SIG-M5 (cell line): Measurements from ENCODE around the gene NCAPG2.

ENCODE experiments used
- DNase-seq: peaks from one replicate; lab custom pipeline; 2025; lab: John Stamatoyannopoulos, UW

Gene NCAPG2

DNA sequence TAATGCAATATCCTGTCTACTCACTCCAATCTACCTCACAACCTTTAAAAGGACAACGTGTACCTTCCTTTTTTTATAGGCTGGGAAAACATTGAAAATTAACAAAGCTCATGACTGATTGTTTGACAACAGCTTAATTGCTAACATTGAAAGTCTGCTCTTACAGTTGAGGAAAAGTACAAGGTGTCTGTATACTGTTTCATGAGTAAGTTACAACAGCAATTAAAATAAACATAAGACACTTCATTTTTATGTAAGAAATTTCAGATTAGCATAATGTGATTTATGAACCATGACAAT, 28.6 kb upstream of the NCAPG2 start:
- DNase-seq = no peak

GRCh38 chr7:158732494-158733219, 28.1 kb upstream of the NCAPG2 start:
- no peak for DNase-seq

GRCh38 chr7:158731761-158732160, 27.2 kb upstream of the NCAPG2 start:
- no peak for DNase-seq

DNA sequence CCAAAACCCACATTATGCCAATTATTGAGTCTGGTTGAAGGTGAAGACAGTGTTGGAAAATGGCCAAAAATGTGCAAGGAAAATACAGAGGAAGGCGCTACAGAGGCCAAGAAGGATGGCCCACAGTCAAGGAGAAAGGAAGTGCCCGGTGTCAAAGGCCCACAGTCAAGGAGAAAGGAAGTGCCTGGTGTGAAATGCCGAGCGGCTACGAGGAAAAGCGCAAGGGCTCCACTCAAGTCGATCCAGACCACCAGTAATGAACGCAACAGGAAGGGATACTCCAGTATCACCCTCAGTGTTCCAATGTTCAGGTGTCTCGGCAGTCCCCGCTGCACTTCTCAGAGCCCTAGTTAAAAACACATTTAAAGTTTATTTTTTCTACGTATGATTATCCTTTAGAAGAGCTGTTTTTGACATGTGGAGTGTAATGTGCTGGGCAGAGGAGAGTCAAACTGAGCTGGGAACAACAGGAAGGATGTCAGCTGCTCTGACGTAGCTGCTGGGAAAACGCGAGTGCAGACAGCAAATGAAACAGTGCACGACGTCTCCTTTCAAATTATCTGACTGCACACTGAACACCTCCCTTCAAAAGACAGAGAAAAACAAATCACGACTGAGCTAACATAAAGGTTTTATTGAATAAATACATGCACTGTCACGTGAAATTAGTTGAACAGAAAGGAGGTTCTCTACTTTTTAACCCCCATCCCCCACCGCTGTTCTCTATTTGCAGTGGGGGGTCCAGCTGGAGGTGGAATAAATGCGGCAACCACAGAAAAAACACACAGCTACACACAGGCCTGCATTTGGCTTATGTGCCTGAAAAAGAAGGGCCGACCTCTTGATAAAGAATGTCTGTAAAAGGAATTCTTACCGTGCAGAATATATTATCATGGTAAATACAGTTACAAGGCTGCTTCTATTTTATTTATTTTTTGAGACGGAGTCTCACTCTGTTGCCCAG, 26.1 kb upstream of the NCAPG2 start:
- no peak for DNase-seq

DNA sequence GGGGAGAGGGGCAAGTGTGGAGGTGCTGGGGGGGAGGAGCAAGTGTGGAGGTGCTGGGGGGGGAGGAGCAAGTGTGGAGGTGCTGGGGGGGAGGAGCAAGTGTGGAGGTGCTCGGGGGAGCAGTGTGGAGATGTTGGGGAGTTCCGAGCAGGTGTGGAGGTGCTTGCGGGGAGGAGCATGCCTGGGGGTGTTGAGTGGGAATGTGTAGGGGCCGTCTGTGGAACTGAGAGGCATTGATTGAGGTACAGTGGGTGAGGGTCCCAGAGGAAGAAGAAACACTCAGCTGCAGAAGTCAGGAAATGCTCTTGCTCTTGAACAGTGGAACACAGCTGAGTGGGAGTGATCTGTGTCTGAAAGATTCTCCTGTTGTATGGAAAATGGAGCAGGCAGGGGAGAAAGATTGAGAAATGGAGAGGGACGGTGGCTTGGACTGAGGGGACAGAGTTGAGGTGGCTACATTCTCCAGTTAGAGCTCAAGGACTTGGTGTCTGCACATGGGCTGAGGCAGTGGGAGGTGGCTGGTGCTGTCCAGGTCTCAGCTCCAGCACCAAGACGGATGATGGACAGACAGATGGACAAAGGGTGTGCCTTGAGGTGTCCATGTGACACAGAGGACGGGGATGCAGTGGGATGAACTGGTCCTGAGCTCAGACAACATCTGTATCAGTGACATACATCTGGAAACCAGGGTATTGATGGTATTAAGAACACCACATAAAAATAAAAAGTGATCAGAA, 25.2 kb upstream of the NCAPG2 start:
- no peak for DNase-seq

DNA sequence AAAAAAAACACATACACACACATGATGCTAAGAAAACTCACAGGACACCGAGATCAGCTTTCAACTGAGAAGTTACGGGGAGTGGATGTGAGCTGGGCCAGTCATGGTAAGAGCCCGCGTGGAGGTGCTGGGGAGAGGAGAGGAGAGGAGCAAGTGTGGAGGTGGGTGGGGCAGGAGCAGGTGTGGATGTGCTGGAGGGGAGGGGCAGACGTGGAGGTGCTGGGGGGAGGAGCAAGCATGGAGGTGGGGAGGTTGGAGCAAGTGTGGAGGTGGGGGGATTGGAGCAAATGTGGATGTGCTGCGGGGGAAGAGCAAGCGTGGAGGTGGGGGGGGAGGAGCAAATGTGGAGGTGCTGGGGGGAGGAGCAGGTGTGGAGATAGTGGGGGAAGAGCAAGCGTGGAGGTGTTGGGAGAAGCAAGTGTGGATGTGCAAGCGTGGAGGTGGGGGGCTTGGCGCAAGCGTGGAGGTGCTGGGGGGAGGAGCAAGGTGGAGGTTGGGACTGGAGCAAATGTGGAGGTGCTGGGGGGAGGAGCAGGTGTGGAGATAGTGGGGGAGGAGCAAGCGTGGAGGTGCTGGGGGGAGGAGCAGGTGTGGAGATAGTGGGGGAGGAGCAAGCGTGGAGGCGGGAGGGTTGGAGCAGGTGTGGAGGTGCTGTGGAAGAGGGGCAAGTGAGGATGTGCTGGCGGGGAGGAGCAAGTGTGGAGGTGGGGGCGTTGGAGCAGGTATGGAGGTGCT, 24.5 kb upstream of the NCAPG2 start:
- DNase-seq = no peak

DNA sequence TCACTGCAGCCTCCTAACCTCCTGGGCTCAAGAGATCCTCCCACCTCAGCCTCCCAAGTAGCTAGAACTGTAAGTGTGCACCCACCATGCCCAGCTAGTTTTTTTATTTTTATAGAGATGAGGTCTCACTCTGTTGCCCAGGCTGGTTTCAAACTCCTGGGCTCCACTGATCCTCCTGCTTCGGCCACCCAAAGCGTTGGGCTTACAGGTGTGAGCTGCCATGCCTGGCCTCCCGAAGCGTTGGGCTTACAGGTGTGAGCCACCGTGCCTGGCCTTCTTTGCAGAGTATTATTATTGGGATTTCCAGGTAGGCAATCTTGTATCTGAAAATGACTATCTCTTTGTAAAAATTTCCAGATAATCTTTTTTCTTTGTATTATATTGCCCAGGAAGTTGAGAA, 23.1 kb upstream of the NCAPG2 start:
- DNase-seq = no peak

GRCh38 chr7:158726277-158726807, 21.7 kb upstream of the NCAPG2 start:
- no peak for DNase-seq

DNA sequence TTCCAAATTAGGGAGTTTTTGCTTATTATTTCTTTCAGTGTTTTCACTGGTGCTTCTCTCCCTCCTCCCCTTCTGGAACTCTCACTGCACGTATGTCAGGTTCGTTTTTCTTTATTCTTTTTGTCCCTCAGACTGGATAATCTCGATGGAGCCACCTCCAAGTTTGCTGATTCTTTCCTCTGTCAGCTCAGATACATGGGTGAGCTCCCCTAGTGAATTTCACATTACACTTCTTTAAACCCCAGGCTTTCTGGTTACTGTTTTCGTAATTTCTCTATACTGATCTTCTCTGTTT, 20.8 kb upstream of the NCAPG2 start:
- no peak for DNase-seq

GRCh38 chr7:158724658-158725505, 20.3 kb upstream of the NCAPG2 start:
- no peak for DNase-seq

- no peak for DNase-seq
Measured at GRCh38 chr7:158723714-158724385, 19.2 kb upstream of the NCAPG2 start.

- no peak for DNase-seq
Measured at GRCh38 chr7:158723266-158723665, 18.7 kb upstream of the NCAPG2 start.

GRCh38 chr7:158722574-158723237, 18.1 kb upstream of the NCAPG2 start:
- no peak for DNase-seq

GRCh38 chr7:158720112-158720511, 15.5 kb upstream of the NCAPG2 start:
- DNase-seq = no peak

DNA sequence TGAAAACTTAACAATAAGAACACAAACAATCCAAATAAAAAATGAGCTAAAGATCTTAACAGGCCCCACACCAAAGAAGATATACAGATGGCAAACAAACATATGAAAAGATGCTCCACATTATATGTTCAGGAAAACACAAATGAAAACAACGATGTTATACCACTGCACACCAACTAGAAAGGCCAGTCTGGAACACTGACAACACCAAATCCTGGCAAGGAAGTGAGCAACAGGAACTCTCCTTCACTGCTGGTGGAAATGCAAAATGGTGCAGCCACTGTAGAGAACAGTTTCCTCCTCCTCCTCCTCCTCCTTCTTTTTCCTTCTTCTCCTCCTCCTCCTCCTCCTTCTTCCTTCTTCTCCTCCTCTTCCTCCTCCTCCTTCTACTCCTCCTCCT, 12.2 kb upstream of the NCAPG2 start:
- DNase-seq = no peak

DNA sequence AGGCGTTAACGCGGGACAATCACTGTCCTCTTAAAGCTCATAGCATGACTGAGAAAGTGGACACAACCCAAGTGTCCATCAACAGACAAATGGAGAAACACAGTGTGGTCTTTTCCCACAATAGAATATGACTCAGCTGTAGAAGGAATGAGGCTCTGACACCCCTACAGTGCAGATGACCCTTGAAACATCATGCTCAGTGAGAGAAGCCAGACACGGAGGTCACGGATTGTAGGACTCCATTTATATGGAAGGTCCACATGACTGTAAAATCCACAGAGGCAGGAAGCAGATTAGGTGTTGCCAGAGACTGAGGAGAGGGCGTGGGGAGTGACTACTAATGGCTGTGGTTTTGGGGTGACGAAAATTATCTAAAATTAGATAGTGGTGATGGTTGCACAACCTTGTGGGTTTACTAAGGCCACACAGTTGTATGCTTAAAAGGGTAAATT, 6.1 kb upstream of the NCAPG2 start:
- peak; percentile 91 for DNase-seq

DNA sequence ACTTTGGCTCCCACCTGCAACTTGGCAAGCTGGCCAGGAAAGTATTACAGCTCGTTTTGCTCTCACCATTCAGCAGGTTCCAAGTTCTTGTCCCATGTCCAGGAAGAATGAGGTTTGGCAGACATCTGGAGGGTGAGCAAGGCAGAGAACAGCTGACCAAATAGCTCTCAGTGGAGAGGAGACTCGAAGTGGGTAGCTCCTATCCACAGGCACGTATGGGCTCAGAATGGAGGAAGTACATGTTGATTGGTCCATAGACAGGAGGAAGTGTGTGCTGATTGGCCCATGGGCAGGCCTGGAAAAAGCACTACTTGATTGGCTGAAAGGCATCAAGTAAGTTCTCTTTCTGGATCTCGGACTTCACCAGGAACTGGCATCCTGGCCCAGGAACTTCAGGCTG, 3.0 kb upstream of the NCAPG2 start:
- no peak for DNase-seq

- no peak for DNase-seq
Measured at GRCh38 chr7:158706710-158707590, 2.3 kb upstream of the NCAPG2 start.

GRCh38 chr7:158706273-158706704, 1.7 kb upstream of the NCAPG2 start:
- no peak for DNase-seq
